GM12878 (cell line): ENCODE measurements around the gene IDH3G. TPM values are rescaled to one million over a fixed set of nuclear protein-coding genes. Genes with fewer than 3 reads are reported as not detected.

ENCODE experiments used
- ATAC-seq: fragments of 200-7000 bp; cut with Tn5 transposase; 3 replicates; pipeline ENCODE4 v1.9.1; 2020; ENCODE audit warnings: mild to moderate bottlenecking, moderate library complexity
- Bru-seq: library from RNA; stranded (reverse); fragments of 400-500 nt; gene quantifications from one replicate; lab custom pipeline; 2021; lab: Mats Ljungman, UMichigan
- BruChase-seq, 2 experiments: library from RNA; stranded (reverse); fragments of 400-500 nt; gene quantifications; one replicate each; lab custom pipeline; 2021; lab: Mats Ljungman, UMichigan
- BruUV-seq: library from RNA; stranded (reverse); fragments of 400-500 nt; replicated peaks from 2 replicates; lab custom pipeline; 2021; lab: Mats Ljungman, UMichigan
- CTCF ChIA-PET: fragments of 300-600 bp; sonication (Branson Sonifier 250); formaldehyde crosslinking; extraction: SDS; loops from one replicate; lab custom pipeline; 2021; ENCODE audit warnings: inconsistent platforms; lab: Yijun Ruan, JAX
- POLR2A ChIA-PET: fragments of 350-600 bp; formaldehyde crosslinking; extraction: SDS; loops from one replicate; lab custom pipeline; 2021; ENCODE audit warnings: inconsistent platforms; lab: Charles Lee
- RAD21 ChIA-PET: fragments of 300-600 bp; sonication (Branson Sonifier 250); formaldehyde crosslinking; loops from one replicate; lab custom pipeline; 2023; ENCODE audit warnings: antibody characterized with exemption; ENCODE audit not compliant: unreplicated experiment; lab: Charles Lee
- SMC1A ChIA-PET: fragments of 300-600 bp; sonication (Branson Sonifier 250); formaldehyde crosslinking; loops from one replicate; lab custom pipeline; 2023; ENCODE audit not compliant: unreplicated experiment, uncharacterized antibody; lab: Charles Lee
- DNase-seq: peaks from one replicate; pipeline ENCODE4 v3.0.0-alpha.2; 2011; ENCODE audit warnings: low read depth, low spot score
- FAIRE-seq: peaks from 3 replicates; lab custom pipeline; 2011; peaks lifted over from hg19 to GRCh38; lab: Jason Lieb, UNC
- H2AFZ ChIP-seq: 2 replicates; pipeline ENCODE4 v1.6.0; 2011; ENCODE audit warnings: low read depth, low read length, control low read depth; ENCODE audit not compliant: control insufficient read depth
- H3K27ac ChIP-seq: 2 replicates; pipeline ENCODE4 v1.5.1; 2011; ENCODE audit warnings: control low read depth; ENCODE audit not compliant: control insufficient read depth, insufficient read depth
- H3K27me3 ChIP-seq, 2 experiments: replicated peaks in 1 of 2; 2 replicates each; pipeline versions ENCODE4 v1.6.0 to v1.6.1; 2011; ENCODE audit warnings: low read length in 1 of 2; ENCODE audit not compliant: control insufficient read depth in 2 of 2, insufficient read depth in 2 of 2
- H3K36me3 ChIP-seq, 2 experiments: 2 replicates each; pipeline ENCODE4 v1.5.1; 2011; ENCODE audit warnings: low read length in 1 of 2; ENCODE audit not compliant: control insufficient read depth in 2 of 2, insufficient read depth in 2 of 2
- H3K4me1 ChIP-seq: 2 replicates; pipeline ENCODE4 v1.6.1; 2011; ENCODE audit warnings: mild to moderate bottlenecking, low read length, moderate library complexity, mixed read lengths; ENCODE audit not compliant: control insufficient read depth, insufficient read depth
- H3K4me2 ChIP-seq: 2 replicates; pipeline ENCODE4 v1.6.0; 2011; ENCODE audit warnings: control low read depth; ENCODE audit not compliant: control insufficient read depth, insufficient read depth
- H3K4me3 ChIP-seq: fragments of 200-600 bp; sonication (generic); 2 replicates; pipeline ENCODE4 v1.5.1; 2016
- H3K79me2 ChIP-seq: 2 replicates; pipeline ENCODE4 v1.6.0; 2011; ENCODE audit warnings: low read length; ENCODE audit not compliant: control insufficient read depth, insufficient read depth
- H3K9ac ChIP-seq: 2 replicates; pipeline ENCODE4 v1.8.0; 2011; ENCODE audit warnings: low read length, control low read depth, mixed read lengths; ENCODE audit not compliant: control insufficient read depth, insufficient read depth
- H3K9me3 ChIP-seq: replicated peaks from 3 replicates; pipeline ENCODE4 v1.5.1; 2011; ENCODE audit warnings: mild to moderate bottlenecking, low read length; ENCODE audit not compliant: control insufficient read depth, insufficient read depth
- H4K20me1 ChIP-seq: 2 replicates; pipeline ENCODE4 v1.6.0; 2011; ENCODE audit not compliant: control insufficient read depth, insufficient read depth
- CREB1 ChIP-seq: IDR thresholded peaks from 2 replicates; pipeline ENCODE4 v1.6.1; 2012; ENCODE audit warnings: low read depth, mild to moderate bottlenecking, inconsistent platforms
- HCFC1 ChIP-seq: fragments of 150-350 bp; IDR thresholded peaks from 2 replicates; pipeline ENCODE4 v1.6.1; 2014; ENCODE audit warnings: low read length
- IKZF1 ChIP-seq: fragments of 450-650 bp; conservative IDR thresholded peaks from 2 replicates; pipeline ENCODE4 v1.6.1; 2017; ENCODE audit warnings: antibody characterized with exemption, mild to moderate bottlenecking
- NR2C2 ChIP-seq: IDR thresholded peaks from 2 replicates; pipeline ENCODE4 v1.6.1; 2011; ENCODE audit warnings: borderline replicate concordance, low read depth; ENCODE audit not compliant: control insufficient read depth, insufficient read length
- POLR2A ChIP-seq: IDR thresholded peaks from 2 replicates; pipeline ENCODE4 v1.6.1; 2011; ENCODE audit warnings: low read depth, mild to moderate bottlenecking, low read length
- POLR2AphosphoS2 ChIP-seq: IDR thresholded peaks from 2 replicates; pipeline ENCODE4 v1.6.1; 2011; ENCODE audit warnings: low read depth, mild to moderate bottlenecking, low read length, improper control_type of control experiment, moderate library complexity
- RBBP5 ChIP-seq: fragments of 200-600 bp; sonication (generic); conservative IDR thresholded peaks from 2 replicates; pipeline ENCODE4 v1.6.1; 2016
- SREBF1 ChIP-seq: IDR thresholded peaks from 2 replicates; pipeline ENCODE4 v1.6.1; 2012; ENCODE audit warnings: mild to moderate bottlenecking, low read length
- WGBS: methylation state at CpG from one replicate; pipeline ENCODE4 v1.1.6; 2016; ENCODE audit warnings: low lambda C conversion rate; ENCODE audit not compliant: insufficient replicate concordance, insufficient coverage; ENCODE audit errors: missing lambda C conversion rate; 5-methylcytosine and 5-hydroxymethylcytosine counted together
- in situ Hi-C: fragments of 300-500 bp; cut with MboI; formaldehyde crosslinking; loops from 9 replicates; pipeline ENCODE4 v1.14.3; 2018; ENCODE audit warnings: mixed read lengths
- intact Hi-C: fragments of 100-400 bp; cut with micrococcal nuclease; formaldehyde crosslinking; loops from one replicate; pipeline ENCODE4 v1.14.2; 2022; ENCODE audit not compliant: unreplicated experiment
- long read RNA-seq, 2 experiments: library from polyadenylated mRNA; unstranded; transcript quantifications; one replicate each; pipeline ENCODE4 v2.0.0, GENCODE V29; 2019 to 2020
- polyA minus RNA-seq, 3 experiments: library from RNA; depleted of rRNA, polyadenylated mRNA; stranded (reverse); fragments of >200 nt; gene quantifications; 2 replicates each; pipeline ENCODE4 v1.2.3, GENCODE V29; 2011
- polyA plus RNA-seq, 11 experiments: library from polyadenylated mRNA; depleted of rRNA in 4 of 11; unstranded in 6 of 11; stranded (reverse) in 5 of 11; fragments of >200 nt; fragmentation: Nextera tagmentation in 4 of 11; fragmentation: Illumina TruSeq in 1 of 11; extraction: Ambion mirVana in 4 of 11; extraction: Trizol in 1 of 11; gene quantifications; 1 replicate in 1 of 11; 2 replicates in 10 of 11; pipeline versions ENCODE4 v1.2.1 to v1.2.3, GENCODE V29; 2011 to 2016; ENCODE audit warnings: inconsistent platforms in 2 of 11, missing spikeins in 2 of 11, low read depth in 1 of 11
- total RNA-seq, 4 experiments: library from RNA; depleted of rRNA in 3 of 4; stranded (reverse); fragments of >200 nt in 3 of 4; fragmentation: Illumina TruSeq in 1 of 4; extraction: Trizol in 1 of 4; gene quantifications; 2 replicates each; pipeline versions ENCODE4 v1.2.1 to v1.2.3, GENCODE V29; 2013 to 2021
- TF ChIP-seq, protein P1 (sequence below): fragments of 450-650 bp; conservative IDR thresholded peaks from 2 replicates; pipeline ENCODE4 v1.6.1; 2017; ENCODE audit warnings: mild to moderate bottlenecking, moderate library complexity
- TF ChIP-seq, protein P2 (sequence below): fragments of 450-650 bp; IDR thresholded peaks from 2 replicates; pipeline ENCODE4 v1.6.1; 2016; ENCODE audit warnings: mild to moderate bottlenecking
- TF ChIP-seq, protein P3 (sequence below): IDR thresholded peaks from 2 replicates; pipeline ENCODE4 v1.6.1; 2012; ENCODE audit warnings: mild to moderate bottlenecking, low read depth, low read length

IDH3G gene
- 32.7 and 39.1 TPM in 2 replicates for total RNA-seq (2013; cell fraction: nucleolus; rRNA removed)
- total RNA-seq (2014; rRNA removed) (69.3 and 78.5 TPM in 2 replicates), total RNA-seq (2014; rRNA removed; fragmentation: Illumina TruSeq; extraction: Trizol) (38.6 and 41.5 TPM in 2 replicates), total RNA-seq (2021) (61.3 and 69.0 TPM in 2 replicates), polyA plus RNA-seq (2011; rRNA removed) (22.6 and 49.1 TPM in 2 replicates), polyA plus RNA-seq (2014; fragmentation: Illumina TruSeq; extraction: Trizol) (32.7 and 64.2 TPM in 2 replicates), polyA plus RNA-seq (2014; fragmentation: Nextera tagmentation; extraction: Ambion mirVana) (10 to 100 TPM; 26.3 to 34.4 TPM), polyA plus RNA-seq (2014; rRNA removed) (77.9 and 81.4 TPM in 2 replicates), polyA plus RNA-seq (2016; fragmentation: Nextera tagmentation; extraction: Ambion mirVana) (100 to 1,000 TPM in 1 of 2 experiments, 10 to 100 TPM in 1; 96.5 to 102 TPM), polyA minus RNA-seq (2011; rRNA and poly(A)+ RNA removed) (94.4 and 103 TPM in 2 replicates), Bru-seq, nascent RNA (percentile 72 among the genes with signal in this experiment), BruChase-seq, experiment 1, labeled RNA remaining after a 6-hour chase (percentile 81 among the genes with signal in this experiment), BruChase-seq, experiment 2, labeled RNA remaining after a 2-hour chase (percentile 79 among the genes with signal in this experiment)
- 33.4 TPM for polyA plus RNA-seq (2011; ENCODE audit: low read depth)
- 78.3 and 106 TPM in 2 replicates for polyA plus RNA-seq (2011; cell fraction: cytosol; rRNA removed)
- 169 and 193 TPM in 2 replicates for polyA plus RNA-seq (2011; cell fraction: nucleus; rRNA removed)
- 71.2 and 75.4 TPM in 2 replicates for polyA plus RNA-seq (2012)
- polyA minus RNA-seq (2011; cell fraction: cytosol; rRNA and poly(A)+ RNA removed): 29.4 and 29.5 TPM in 2 replicates
- 29.4 and 50.1 TPM in 2 replicates for polyA minus RNA-seq (2011; cell fraction: nucleus; rRNA and poly(A)+ RNA removed)
- long read RNA-seq, experiment 1, partial matches to known transcripts: 3 of 73 reads
- long read RNA-seq, experiment 1, other reads (novel, unspliced or antisense): 70 of 73 reads
- long read RNA-seq, experiment 2, partial matches to known transcripts: 4 of 129 reads
- long read RNA-seq, experiment 2, other reads (novel, unspliced or antisense): 125 of 129 reads

DNA sequence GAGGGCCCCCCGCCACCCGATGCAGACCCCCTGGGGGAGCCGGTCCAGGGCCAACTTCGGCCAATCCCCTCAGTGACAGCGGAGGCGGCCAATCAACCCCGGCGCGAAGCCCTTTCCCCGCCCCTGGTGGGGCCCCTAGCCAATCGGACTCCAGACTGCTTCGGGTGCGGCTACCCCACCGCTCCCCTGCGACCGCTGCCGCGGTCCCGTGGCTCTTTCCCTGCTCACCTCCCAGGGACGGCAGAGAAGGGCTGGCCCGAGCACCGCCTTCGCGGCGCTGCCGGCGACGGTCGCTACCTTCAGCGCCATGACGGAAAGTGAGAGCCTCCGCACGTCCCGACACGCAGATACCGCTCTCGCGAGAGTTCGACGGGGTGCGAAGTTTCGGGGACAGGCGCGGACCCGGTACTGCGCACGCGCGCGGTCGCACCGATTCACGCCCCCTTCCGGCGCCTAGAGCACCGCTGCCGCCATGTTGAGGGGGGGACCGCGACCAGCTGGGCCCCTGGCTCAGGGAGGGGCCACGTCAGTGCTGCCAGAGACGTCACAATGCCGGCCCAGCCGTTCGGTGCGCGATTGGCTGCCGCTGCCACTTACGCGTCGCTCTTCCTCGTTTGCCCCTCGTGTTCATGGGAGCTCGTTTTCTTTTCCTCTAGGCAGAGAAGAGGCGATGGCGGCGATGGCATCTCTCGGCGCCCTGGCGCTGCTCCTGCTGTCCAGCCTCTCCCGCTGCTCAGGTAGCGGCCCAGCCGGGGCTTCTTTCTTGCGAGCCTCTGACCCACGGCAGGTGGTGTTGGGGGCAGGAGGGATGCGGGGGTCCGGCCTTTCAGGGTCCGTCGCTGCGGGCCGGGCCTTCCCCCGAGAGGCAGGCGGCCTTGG lies at the start of gene IDH3G, which contains the start of gene SSR4:
Gene IDH3G (minus strand): TSS at position 358 of the 879 bp plus-strand sequence. CDS start 49 bp downstream, at position 309.
Gene SSR4 (plus strand): TSS at position 651 of the 879 bp plus-strand sequence. CDS start 20 bp downstream, at position 671.
- Histone ChIP-seq H4K20me1 (no peaks in the 10 kb centered on the region; the same call in 1 of the 2 replicates), H3K9ac (peak within 1 kb of the TSS; percentile 89), H3K36me3 (peaks cover 0 to 1% of the 10 kb centered on the region in 2 experiments; a peak in 2 of 4 replicates), H3K27ac (peak within 1 kb of the TSS; percentile 82), H2AFZ (peak within 1 kb of the TSS; percentile 35), H3K4me1 (peaks cover 4% of the 10 kb centered on the region; the same call in 1 of the 2 replicates), H3K4me2 (peak within 1 kb of the TSS; percentile 56), H3K79me2 (peaks cover 45% of the 10 kb centered on the region), H3K27me3 (no peaks in the 10 kb centered on the region), H3K9me3 (no peaks in the 10 kb centered on the region; the same call in 2 of the 3 replicates), H3K4me3 (peak within 1 kb of the TSS; percentile 82)
- intact Hi-C loops: loop anchor here (2.0 kb wide), 1 partner anchor 133 kb away; the partner anchor contains the start of gene ARHGAP4
- 31% methylated on average over 65 of the region's 92 CpGs for WGBS
- CTCF ChIA-PET: interaction anchor here (1.2 to 2.1 kb wide), 3 partner anchors 130 to 504 kb away, joined by 3 to 6 read pairs (median 5); no protein-coding TSS in a partner anchor
- peak; percentile 93 for ATAC-seq
- peak; percentile 81 for DNase-seq
- POLR2A ChIA-PET: interaction anchor here (1.0 to 1.2 kb wide), 3 partner anchors 131 to 226 kb away, joined by 4 to 6 read pairs (median 4); no protein-coding TSS in a partner anchor
- in situ Hi-C loops: no loop called here
- RAD21 ChIA-PET: interaction anchor here (0.6 to 1.3 kb wide), 4 partner anchors 83 to 134 kb away, joined by 3 to 5 read pairs (median 3); partner anchors contain the start of genes ARHGAP4 and SLC6A8
- no TSS peak for BruUV-seq
- FAIRE-seq: peak; percentile 90
- SMC1A ChIA-PET: interaction anchor here (0.6 kb wide), 1 partner anchor 132 kb away, joined by 3 read pairs; no protein-coding TSS in a partner anchor
- TF ChIP-seq, protein P1, sequence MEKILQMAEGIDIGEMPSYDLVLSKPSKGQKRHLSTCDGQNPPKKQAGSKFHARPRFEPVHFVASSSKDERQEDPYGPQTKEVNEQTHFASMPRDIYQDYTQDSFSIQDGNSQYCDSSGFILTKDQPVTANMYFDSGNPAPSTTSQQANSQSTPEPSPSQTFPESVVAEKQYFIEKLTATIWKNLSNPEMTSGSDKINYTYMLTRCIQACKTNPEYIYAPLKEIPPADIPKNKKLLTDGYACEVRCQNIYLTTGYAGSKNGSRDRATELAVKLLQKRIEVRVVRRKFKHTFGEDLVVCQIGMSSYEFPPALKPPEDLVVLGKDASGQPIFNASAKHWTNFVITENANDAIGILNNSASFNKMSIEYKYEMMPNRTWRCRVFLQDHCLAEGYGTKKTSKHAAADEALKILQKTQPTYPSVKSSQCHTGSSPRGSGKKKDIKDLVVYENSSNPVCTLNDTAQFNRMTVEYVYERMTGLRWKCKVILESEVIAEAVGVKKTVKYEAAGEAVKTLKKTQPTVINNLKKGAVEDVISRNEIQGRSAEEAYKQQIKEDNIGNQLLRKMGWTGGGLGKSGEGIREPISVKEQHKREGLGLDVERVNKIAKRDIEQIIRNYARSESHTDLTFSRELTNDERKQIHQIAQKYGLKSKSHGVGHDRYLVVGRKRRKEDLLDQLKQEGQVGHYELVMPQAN: peak; percentile 71
- TF ChIP-seq NR2C2 (no peak), RBBP5 (no peak), HCFC1 (peak; percentile 37), SREBF1 (no peak), IKZF1 (peak; percentile 41; the same call in 1 of the 2 replicates), POLR2A (peak; percentile 93), POLR2AphosphoS2 (0 out of 2 replicates have a peak, but pooled peaks have one; percentile 22), CREB1 (peak; percentile 92)
- TF ChIP-seq, protein P2, sequence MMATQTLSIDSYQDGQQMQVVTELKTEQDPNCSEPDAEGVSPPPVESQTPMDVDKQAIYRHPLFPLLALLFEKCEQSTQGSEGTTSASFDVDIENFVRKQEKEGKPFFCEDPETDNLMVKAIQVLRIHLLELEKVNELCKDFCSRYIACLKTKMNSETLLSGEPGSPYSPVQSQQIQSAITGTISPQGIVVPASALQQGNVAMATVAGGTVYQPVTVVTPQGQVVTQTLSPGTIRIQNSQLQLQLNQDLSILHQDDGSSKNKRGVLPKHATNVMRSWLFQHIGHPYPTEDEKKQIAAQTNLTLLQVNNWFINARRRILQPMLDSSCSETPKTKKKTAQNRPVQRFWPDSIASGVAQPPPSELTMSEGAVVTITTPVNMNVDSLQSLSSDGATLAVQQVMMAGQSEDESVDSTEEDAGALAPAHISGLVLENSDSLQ: peak; percentile 97
- TF ChIP-seq, protein P3, sequence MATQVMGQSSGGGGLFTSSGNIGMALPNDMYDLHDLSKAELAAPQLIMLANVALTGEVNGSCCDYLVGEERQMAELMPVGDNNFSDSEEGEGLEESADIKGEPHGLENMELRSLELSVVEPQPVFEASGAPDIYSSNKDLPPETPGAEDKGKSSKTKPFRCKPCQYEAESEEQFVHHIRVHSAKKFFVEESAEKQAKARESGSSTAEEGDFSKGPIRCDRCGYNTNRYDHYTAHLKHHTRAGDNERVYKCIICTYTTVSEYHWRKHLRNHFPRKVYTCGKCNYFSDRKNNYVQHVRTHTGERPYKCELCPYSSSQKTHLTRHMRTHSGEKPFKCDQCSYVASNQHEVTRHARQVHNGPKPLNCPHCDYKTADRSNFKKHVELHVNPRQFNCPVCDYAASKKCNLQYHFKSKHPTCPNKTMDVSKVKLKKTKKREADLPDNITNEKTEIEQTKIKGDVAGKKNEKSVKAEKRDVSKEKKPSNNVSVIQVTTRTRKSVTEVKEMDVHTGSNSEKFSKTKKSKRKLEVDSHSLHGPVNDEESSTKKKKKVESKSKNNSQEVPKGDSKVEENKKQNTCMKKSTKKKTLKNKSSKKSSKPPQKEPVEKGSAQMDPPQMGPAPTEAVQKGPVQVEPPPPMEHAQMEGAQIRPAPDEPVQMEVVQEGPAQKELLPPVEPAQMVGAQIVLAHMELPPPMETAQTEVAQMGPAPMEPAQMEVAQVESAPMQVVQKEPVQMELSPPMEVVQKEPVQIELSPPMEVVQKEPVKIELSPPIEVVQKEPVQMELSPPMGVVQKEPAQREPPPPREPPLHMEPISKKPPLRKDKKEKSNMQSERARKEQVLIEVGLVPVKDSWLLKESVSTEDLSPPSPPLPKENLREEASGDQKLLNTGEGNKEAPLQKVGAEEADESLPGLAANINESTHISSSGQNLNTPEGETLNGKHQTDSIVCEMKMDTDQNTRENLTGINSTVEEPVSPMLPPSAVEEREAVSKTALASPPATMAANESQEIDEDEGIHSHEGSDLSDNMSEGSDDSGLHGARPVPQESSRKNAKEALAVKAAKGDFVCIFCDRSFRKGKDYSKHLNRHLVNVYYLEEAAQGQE: no peak
